Smooth muscle cell (in vitro differentiated cells): ENCODE results near the gene SGTB. TPM values are rescaled to one million over a fixed set of nuclear protein-coding genes. Genes with fewer than 3 reads are reported as not detected.
"Not testable (repeated sequence)": the region's sequence is repeated elsewhere in the genome, so short reads cannot be mapped to it uniquely, and the experiment has no call there.

ENCODE experiments used
- DNase-seq: peaks from one replicate; lab custom pipeline; 2025; ENCODE audit not compliant: unreplicated experiment; lab: John Stamatoyannopoulos, UW
- H2AFZ ChIP-seq: fragments of 200-600 bp; sonication (generic); 2 replicates; pipeline ENCODE4 v1.6.0; 2016; ENCODE audit warnings: antibody characterized with exemption, low read depth, mild to moderate bottlenecking
- H3F3A ChIP-seq: fragments of 200-600 bp; sonication (generic); 2 replicates; pipeline ENCODE4 v1.6.0; 2017; ENCODE audit warnings: antibody characterized with exemption, low read depth
- H3K27ac ChIP-seq: fragments of 200-600 bp; sonication (generic); 2 replicates; pipeline ENCODE4 v1.5.1; 2016; ENCODE audit warnings: low read depth, mild to moderate bottlenecking
- H3K27me3 ChIP-seq: fragments of 200-600 bp; sonication (generic); 2 replicates; pipeline ENCODE4 v1.6.1; 2016; ENCODE audit warnings: low read depth, mild to moderate bottlenecking
- H3K36me3 ChIP-seq: fragments of 200-600 bp; sonication (generic); 2 replicates; pipeline ENCODE4 v1.5.1; 2016; ENCODE audit warnings: low read depth
- H3K4me1 ChIP-seq: fragments of 200-600 bp; sonication (generic); 2 replicates; pipeline ENCODE4 v1.5.1; 2016; ENCODE audit warnings: low read depth
- H3K4me2 ChIP-seq: fragments of 200-600 bp; sonication (generic); 2 replicates; pipeline ENCODE4 v1.6.0; 2016; ENCODE audit warnings: mild to moderate bottlenecking
- H3K4me3 ChIP-seq: fragments of 200-600 bp; sonication (generic); 2 replicates; pipeline ENCODE4 v1.5.1; 2016; ENCODE audit warnings: mild to moderate bottlenecking
- H3K79me2 ChIP-seq: fragments of 200-600 bp; sonication (generic); 2 replicates; pipeline ENCODE4 v1.6.0; 2016; ENCODE audit warnings: low read depth, mild to moderate bottlenecking
- H3K9ac ChIP-seq: fragments of 200-600 bp; sonication (generic); 2 replicates; pipeline ENCODE4 v1.6.0; 2016; ENCODE audit warnings: low read depth
- H3K9me3 ChIP-seq: fragments of 200-600 bp; sonication (generic); replicated peaks from 2 replicates; pipeline ENCODE4 v1.5.1; 2016; ENCODE audit warnings: low read depth
- H4K20me1 ChIP-seq: fragments of 200-600 bp; sonication (generic); 2 replicates; pipeline ENCODE4 v1.6.0; 2016; ENCODE audit warnings: low read depth
- CTCF ChIP-seq: fragments of 200-600 bp; sonication (generic); IDR thresholded peaks from 2 replicates; pipeline ENCODE4 v1.5.1; 2017; ENCODE audit warnings: borderline replicate concordance, mild to moderate bottlenecking, antibody characterized with exemption; ENCODE audit not compliant: insufficient read depth, poor library complexity, severe bottlenecking
- WGBS: methylation state at CpG from one replicate; pipeline ENCODE4 v1.1.7; 2016; ENCODE audit warnings: low lambda C conversion rate; 5-methylcytosine and 5-hydroxymethylcytosine counted together
- polyA plus RNA-seq: library from polyadenylated mRNA; unstranded; fragments of >200 nt; fragmentation: Nextera tagmentation; extraction: Ambion mirVana; gene quantifications from 2 replicates; pipeline ENCODE4 v1.2.1, GENCODE V29; 2016
- total RNA-seq: library from RNA; depleted of rRNA; stranded (reverse); fragments of >200 nt; gene quantifications from 2 replicates; pipeline ENCODE4 v1.2.3, GENCODE V29; 2014

The SGTB gene
- total and polyA plus RNA-seq, 2 experiments from 2014 or later: 5.3 to 12.8 TPM

- DNase-seq: no peak
- no peak for TF ChIP-seq CTCF
- Histone ChIP-seq H2AFZ (no peak overlapping the region), H4K20me1 (peaks cover 5% of the 10 kb centered on the region), H3K27me3 (no peaks in the 10 kb centered on the region), H3K36me3 (peaks cover 7% of the 10 kb centered on the region), H3K9me3 (no peaks in the 10 kb centered on the region), H3K79me2 (peaks cover 3% of the 10 kb centered on the region), H3K4me1 (no peaks in the 10 kb centered on the region), H3K9ac (no peak overlapping the region), H3F3A (no peaks in the 10 kb centered on the region), H3K27ac (no peak overlapping the region), H3K4me2 (no peak overlapping the region), H3K4me3 (no peak overlapping the region)
- 89% methylated on average over 4 of the region's 4 CpGs for WGBS
Observed at GRCh38 chr5:65695162-65695755, 26.6 kb downstream of the SGTB start.

DNA sequence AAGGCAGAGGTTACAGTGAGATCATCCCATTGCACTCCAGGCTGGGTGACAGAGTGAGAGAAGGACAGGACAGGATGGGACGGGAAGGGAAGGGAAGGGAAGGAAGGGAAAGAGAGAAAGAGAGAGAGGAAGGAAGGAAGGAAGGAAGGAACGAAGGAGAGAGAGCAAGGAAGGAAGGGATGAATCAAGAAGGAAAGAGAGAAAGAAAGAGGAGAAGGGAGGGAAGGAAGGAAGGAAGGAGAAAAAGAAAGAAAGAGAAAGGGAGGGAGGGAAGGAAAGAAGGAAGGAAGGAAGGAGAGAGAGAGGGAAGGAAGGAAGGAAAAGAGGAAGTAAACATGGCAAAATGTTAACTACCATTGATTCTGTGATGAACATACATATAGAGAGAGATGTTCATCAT is 28.8 kb downstream of the SGTB start:
- peaks cover 5% of the 10 kb centered on the region for H4K20me1 ChIP-seq
- WGBS: 82% methylated on average over 2 of the region's 2 CpGs
- H3K27ac ChIP-seq: no peak overlapping the region
- no peaks in the 10 kb centered on the region for H3K27me3 ChIP-seq
- H3K79me2 ChIP-seq: peaks cover 3% of the 10 kb centered on the region
- H3K4me3 ChIP-seq: no peak overlapping the region
- H3F3A ChIP-seq: no peaks in the 10 kb centered on the region
- H3K9me3 ChIP-seq: no peaks in the 10 kb centered on the region
- DNase-seq: no peak
- H3K9ac ChIP-seq: no peak overlapping the region
- H3K4me1 ChIP-seq: no peaks in the 10 kb centered on the region
- no peak overlapping the region for H2AFZ ChIP-seq
- no peak for TF ChIP-seq CTCF
- no peak overlapping the region for H3K4me2 ChIP-seq
- H3K36me3 ChIP-seq: no peaks in the 10 kb centered on the region

DNA sequence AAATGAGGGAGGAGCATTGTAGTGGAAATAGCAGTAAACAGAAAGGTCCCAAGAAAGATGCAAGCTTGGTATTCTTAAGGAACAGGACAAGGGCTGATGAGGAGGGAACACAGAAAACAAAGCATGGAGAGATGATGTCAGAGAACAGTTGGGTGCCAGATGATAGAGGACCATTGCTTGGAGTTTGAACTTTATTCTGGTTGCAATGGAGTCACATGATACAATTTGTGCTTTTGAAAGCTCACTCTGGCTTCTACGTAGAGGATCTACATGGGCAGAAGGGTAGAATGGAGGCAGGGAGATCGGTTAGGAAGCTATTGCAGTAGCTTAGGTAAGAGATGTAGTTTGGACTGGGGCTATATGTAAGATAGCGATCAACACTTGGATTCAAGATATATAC is 39.8 kb downstream of the SGTB start:
- Histone ChIP-seq H3K4me1 (no peaks in the 10 kb centered on the region), H3K27ac (no peak overlapping the region), H2AFZ (no peak overlapping the region), H3K9ac (no peak overlapping the region), H3K4me3 (no peak overlapping the region), H4K20me1 (no peaks in the 10 kb centered on the region), H3K27me3 (no peaks in the 10 kb centered on the region), H3K36me3 (peaks cover 7% of the 10 kb centered on the region), H3K9me3 (no peaks in the 10 kb centered on the region), H3K79me2 (peaks cover 5% of the 10 kb centered on the region), H3F3A (no peaks in the 10 kb centered on the region), H3K4me2 (no peak overlapping the region)
- no peak for DNase-seq
- no peak for TF ChIP-seq CTCF
- 91% methylated on average over 3 of the region's 3 CpGs for WGBS

DNA sequence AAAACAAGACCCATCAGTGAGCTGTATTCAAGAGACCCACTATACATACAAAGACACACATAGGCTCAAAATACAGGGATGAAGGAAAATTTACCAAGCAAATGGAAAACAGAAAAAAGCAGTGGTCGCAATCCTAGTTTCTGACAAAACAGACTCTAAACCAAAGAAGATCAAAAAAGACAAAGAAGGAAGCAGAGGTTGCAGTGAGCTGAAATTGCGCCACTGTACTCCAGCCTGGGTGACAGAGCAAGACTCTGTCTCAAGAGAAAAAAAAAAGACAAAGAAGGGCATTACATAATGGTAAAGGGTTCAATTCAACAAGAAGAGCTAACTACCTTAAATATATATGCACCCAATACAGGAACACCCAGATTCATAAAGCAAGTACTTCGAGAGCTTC is 45.9 kb downstream of the SGTB start:
- H3K4me3 ChIP-seq, DNase-seq, H3K4me1 ChIP-seq, H3K4me2 ChIP-seq, H3K36me3 ChIP-seq, H2AFZ ChIP-seq, H4K20me1 ChIP-seq, H3K9ac ChIP-seq, H3K9me3 ChIP-seq, H3K27ac ChIP-seq, H3F3A ChIP-seq, H3K79me2 ChIP-seq, H3K27me3 ChIP-seq: not testable (repeated sequence)
- whole genome bisulfite sequencing: 93% methylated on average over 3 of the region's 3 CpGs
